Activated CD4-positive, alpha-beta T cell treated with anti-CD3 and anti-CD28 coated beads for 36 hours (primary cell): ENCODE data around the gene GPC1. TPM values are rescaled to one million over a fixed set of nuclear protein-coding genes. Genes with fewer than 3 reads are reported as not detected.

ENCODE experiments used
- ATAC-seq: fragments of 200-7000 bp; cut with Tn5 transposase; one replicate; pipeline ENCODE4 v1.10.0; 2021; ENCODE audit warnings: mild to moderate bottlenecking, moderate library complexity
- CTCF ChIA-PET: fragments of 350-600 bp; sonication (Branson Sonifier 250); formaldehyde crosslinking; loops from one replicate; lab custom pipeline; 2021; ENCODE audit warnings: antibody characterized with exemption; lab: Charles Lee
- POLR2A ChIA-PET: fragments of 350-600 bp; sonication (Branson Sonifier 250); formaldehyde crosslinking; loops from one replicate; lab custom pipeline; 2021; ENCODE audit warnings: antibody characterized with exemption, inconsistent platforms; lab: Charles Lee
- DNase-seq: peaks from one replicate; pipeline ENCODE4 v3.0.0-alpha.2; 2020
- H3K27ac Mint-ChIP-seq: one replicate; pipeline ENCODE4 v1.8.0; 2021; ENCODE audit warnings: mixed read lengths
- H3K27me3 Mint-ChIP-seq: one replicate; pipeline ENCODE4 v1.8.0; 2021; ENCODE audit warnings: mixed read lengths
- H3K36me3 Mint-ChIP-seq: one replicate; pipeline ENCODE4 v1.8.0; 2021; ENCODE audit warnings: low read depth, mixed read lengths
- H3K4me1 Mint-ChIP-seq: one replicate; pipeline ENCODE4 v1.8.0; 2021; ENCODE audit warnings: mixed read lengths
- H3K4me3 Mint-ChIP-seq: one replicate; pipeline ENCODE4 v1.8.0; 2021; ENCODE audit warnings: mild to moderate bottlenecking, moderate library complexity, mixed read lengths
- H3K9me3 Mint-ChIP-seq: one replicate; pipeline ENCODE4 v1.8.0; 2021; ENCODE audit warnings: low read depth, mixed read lengths
- intact Hi-C, 2 experiments: fragments of 100-400 bp; cut with DNase I in 1 of 2; cut with micrococcal nuclease in 1 of 2; formaldehyde crosslinking; loops; one replicate each; pipeline versions ENCODE4 v1.14.2 to v1.15.1; 2022 to 2024; cut with DNase I, micrococcal nuclease
- total RNA-seq, 2 experiments: library from RNA; stranded (reverse); gene quantifications; one replicate each; pipeline ENCODE4 v1.2.3, GENCODE V29; 2021

The GPC1 gene
- total RNA-seq, 2 experiments from 2014 or later = 1.7 to 2.0 TPM

DNA sequence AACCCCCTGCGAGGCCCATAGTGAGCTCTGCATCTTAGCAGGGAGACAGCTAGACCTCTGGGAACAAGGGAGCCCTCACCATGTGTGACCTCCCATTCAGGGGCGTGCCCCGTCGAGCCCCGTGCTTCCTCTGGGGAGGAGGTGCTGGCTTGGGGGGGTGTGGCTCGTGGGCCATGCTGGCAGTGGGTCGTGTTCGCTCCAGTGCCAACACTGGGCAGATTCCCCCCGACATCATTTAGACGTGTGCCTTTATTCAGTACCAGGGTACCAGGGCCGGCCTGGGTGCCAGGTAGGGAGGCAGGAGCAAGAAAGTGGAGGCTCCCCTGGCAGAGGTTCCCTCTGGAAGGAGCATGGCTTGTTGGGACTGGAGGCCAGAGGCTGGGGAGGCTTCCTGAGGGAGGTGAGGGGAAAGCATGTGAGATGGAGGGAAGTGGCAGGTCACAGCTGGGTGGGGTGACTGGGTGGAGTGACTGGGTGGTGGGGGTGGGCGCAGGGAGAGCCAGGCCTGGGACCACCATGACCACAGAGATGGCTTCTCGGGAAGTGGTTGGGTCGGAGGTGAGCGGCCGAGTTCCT is 15.2 kb downstream of the GPC1 start:
- H3K4me3 Mint-ChIP-seq = no peak overlapping the region
- peaks cover 28% of the 10 kb centered on the region for H3K27me3 Mint-ChIP-seq
- DNase-seq = no peak
- POLR2A ChIA-PET = no interaction called here
- H3K36me3 Mint-ChIP-seq = no peaks in the 10 kb centered on the region
- H3K27ac Mint-ChIP-seq = no peak overlapping the region
- ATAC-seq = no peak
- CTCF ChIA-PET = no interaction called here
- peaks cover 4% of the 10 kb centered on the region for H3K4me1 Mint-ChIP-seq
- no peaks in the 10 kb centered on the region for H3K9me3 Mint-ChIP-seq
- intact Hi-C loops = no loop called here

DNA sequence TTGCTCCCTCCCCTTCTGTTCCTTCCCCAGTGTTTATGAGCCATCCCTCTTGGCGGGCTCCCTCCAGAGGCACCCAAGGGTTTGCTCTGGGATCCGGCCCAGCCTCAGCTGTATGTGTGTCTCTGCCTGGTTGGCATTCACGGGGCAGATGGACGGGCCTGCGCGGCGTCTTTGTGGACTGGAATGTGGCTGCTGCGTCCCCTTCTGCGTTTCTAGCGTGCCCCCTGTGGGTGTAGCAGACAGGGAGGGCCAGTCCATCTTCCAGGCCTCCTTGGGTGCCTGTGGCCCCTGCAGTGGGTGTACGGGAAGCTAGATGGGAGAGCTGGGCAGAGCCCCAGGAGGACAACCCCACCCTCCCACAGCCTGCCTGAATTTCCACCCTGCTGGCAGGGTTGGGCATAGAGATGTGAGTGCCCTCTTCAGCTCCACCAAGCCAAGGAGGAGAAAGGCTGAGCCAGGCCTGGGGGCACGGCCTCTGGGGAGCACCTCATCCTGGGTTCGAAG is 15.7 kb downstream of the GPC1 start:
- Mint-ChIP-seq H3K27me3 (peaks cover 28% of the 10 kb centered on the region), H3K4me3 (no peak overlapping the region)
- CTCF ChIA-PET = no interaction called here

DNA sequence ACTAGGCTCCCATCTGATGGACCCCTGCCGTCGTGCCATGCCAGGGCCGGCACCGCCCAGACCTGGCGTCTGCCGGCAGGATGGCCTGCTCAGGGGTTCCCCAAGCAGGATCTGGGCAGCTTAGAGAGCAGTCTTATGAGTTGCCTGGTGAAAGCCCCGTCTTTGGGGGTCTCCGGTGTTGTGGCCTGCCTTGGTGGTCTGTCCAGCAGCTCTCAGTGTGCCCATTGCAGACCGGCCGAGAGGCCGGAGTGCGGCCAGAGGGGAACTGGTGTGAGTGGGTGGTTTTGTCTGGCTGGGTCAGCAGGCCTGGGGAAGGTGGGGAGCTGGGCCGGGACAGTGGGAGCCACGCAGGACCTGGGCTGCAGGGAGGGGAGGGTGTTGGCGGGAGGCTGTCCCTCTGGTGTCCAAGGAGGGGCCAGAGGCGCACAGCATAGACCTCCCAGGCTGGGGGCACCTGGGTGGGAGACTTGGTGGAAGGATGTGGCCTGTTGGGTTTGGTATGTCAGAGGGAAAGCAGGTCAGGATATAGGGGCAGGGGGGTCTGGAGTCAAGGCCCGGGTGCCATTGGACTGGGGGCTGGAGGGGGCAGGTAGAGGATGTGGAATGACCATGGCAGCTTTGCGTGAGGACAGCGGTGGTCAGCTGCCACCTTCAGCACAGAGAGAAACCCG is 16.5 kb downstream of the GPC1 start:
- no peaks in the 10 kb centered on the region for H3K9me3 Mint-ChIP-seq
- intact Hi-C loops = no loop called here
- CTCF ChIA-PET = no interaction called here
- peaks cover 4% of the 10 kb centered on the region for H3K4me1 Mint-ChIP-seq
- H3K27ac Mint-ChIP-seq = no peak overlapping the region
- no peak for DNase-seq
- peaks cover 30% of the 10 kb centered on the region for H3K27me3 Mint-ChIP-seq
- ATAC-seq = no peak
- peak overlapping the region; percentile 38 for H3K4me3 Mint-ChIP-seq
- H3K36me3 Mint-ChIP-seq = no peaks in the 10 kb centered on the region
- POLR2A ChIA-PET = no interaction called here

More for the DNA sequence above, 15.7 kb downstream of the GPC1 start:
- intact Hi-C loops = no loop called here
- POLR2A ChIA-PET = no interaction called here
- peaks cover 4% of the 10 kb centered on the region for H3K4me1 Mint-ChIP-seq
- DNase-seq (no peak), ATAC-seq (no peak)
- H3K9me3 Mint-ChIP-seq = no peaks in the 10 kb centered on the region
- no peak overlapping the region for H3K27ac Mint-ChIP-seq
- no peaks in the 10 kb centered on the region for H3K36me3 Mint-ChIP-seq

DNA sequence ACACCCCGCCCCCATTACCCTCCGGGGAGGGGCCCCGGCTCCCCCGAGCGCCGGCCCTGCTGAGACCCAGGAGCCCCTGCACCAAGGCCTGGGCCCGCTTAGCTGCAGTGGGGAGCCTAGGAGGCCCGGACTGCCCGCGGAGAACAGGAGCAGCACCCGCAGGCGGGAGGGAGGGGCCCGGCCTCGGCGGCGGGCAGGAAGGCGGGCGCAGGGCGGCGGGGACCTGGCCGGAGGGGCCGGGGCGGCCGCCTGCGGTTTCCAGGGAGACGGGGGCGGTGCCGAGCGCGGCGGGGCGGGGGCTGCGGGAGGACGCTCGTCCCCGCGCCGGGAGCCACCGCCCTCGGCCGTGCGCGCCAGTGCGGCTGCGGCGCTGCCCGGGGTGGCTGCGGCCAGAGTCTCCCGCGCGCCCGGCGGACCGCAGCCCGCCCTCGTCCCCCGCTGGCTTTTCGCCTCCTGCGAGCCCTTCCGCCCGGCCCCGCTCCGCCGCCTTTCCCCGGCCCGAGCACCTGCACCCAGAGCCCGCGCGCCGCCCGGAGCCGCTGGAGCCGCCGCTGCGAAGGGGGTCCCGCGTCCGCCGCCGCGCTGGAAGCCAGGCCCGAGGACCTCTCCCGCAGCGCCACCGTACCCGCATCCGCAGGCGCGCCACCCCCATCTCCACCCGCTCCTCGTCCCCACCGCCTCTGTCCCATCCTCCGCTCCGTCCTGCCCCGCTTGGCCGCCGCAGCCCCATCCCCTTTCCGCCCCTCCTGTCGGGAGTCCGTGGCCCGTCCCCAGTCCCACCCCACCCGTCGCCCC is 17.2 kb downstream of the GPC1 start:
- CTCF ChIA-PET = no interaction called here
- Mint-ChIP-seq H3K4me3 (peak overlapping the region; percentile 38), H3K9me3 (no peaks in the 10 kb centered on the region), H3K27ac (no peak overlapping the region), H3K36me3 (no peaks in the 10 kb centered on the region), H3K4me1 (peaks cover 4% of the 10 kb centered on the region), H3K27me3 (peaks cover 30% of the 10 kb centered on the region)
- POLR2A ChIA-PET = no interaction called here
- peak; percentile 22 for DNase-seq
- ATAC-seq = peak; percentile 23
- intact Hi-C loops = no loop called here

DNA sequence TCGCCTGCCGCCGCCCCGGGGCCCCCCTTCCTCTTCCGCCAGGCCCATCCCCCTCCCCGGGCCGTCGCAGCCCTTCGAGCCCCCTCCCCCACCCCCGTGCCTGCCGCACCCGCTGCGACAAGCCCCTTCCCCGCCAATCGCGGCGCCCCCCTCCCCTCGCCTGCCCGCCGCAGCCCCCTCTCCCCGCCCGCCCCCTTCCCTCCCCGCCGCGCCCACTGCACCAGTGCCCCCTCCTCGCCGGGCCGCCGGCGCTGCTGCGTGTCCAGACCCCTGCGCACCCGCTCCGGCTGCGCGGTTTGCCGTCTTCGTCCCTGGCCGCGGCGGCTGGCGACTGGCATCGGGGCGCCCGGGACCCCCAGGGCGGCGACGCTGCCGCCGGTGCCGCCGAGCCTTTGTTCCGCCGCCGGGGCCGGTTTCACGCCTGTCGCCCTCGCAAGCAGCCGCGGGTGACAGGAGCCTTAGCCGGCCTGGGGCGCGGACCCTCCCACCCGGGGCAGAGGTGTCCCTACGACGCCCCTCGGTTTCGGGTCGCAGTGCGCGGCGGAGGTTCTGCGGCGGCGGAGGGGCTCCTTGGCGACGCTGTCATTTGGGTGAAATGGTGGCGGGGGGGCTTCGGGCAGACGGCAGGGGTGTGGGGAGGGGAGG is 18.1 kb downstream of the GPC1 start:
- ATAC-seq (no peak), DNase-seq (no peak)
- ChIA-PET POLR2A (no interaction called here), CTCF (no interaction called here)
- Mint-ChIP-seq H3K27ac (no peak overlapping the region), H3K4me3 (peak overlapping the region; percentile 21), H3K36me3 (no peaks in the 10 kb centered on the region), H3K9me3 (no peaks in the 10 kb centered on the region), H3K4me1 (peaks cover 4% of the 10 kb centered on the region), H3K27me3 (peaks cover 30% of the 10 kb centered on the region)
- intact Hi-C loops = no loop called here

DNA sequence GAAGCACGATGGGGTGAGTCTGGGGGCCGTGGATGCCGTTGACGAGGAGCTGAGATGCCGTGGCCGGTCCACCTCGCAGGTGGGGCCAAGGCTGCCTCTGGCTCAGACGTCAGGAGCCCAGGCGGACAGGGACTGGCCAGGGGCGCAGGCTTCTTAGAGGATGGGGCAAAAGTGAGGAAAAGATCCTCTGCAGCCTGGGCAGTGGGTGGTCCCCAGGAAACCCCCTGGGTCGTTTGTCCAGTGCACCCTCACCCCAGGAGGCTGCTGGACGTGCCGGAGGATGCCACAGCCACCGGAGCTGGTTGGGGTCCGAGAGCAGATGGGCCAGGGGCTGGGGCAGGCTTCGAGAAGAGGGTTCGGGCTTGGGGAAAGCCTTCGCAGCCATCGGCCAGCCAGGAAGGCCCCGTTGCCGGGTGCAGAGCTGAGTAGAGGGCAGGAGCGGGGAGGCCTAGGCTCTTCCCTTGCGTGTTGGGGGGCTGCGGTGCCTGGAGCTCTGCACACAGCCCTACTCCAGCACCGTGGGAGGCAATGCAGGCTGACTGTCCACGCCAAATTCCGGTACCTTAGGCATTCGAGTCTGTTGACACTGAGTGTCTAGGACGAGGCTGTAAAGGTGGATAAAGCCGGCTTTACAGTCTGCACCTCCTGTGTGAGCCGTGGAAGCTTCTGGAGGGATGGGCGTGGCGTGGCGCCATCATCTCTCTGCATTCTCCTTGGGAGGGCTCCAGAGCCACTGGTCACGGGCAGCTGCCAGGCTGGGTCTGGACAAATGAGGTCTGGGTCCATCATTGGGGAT is 18.8 kb downstream of the GPC1 start:
- ATAC-seq (no peak), DNase-seq (no peak)
- H3K9me3 Mint-ChIP-seq = no peaks in the 10 kb centered on the region
- H3K27me3 Mint-ChIP-seq = peaks cover 30% of the 10 kb centered on the region
- peaks cover 4% of the 10 kb centered on the region for H3K4me1 Mint-ChIP-seq
- H3K4me3 Mint-ChIP-seq = peak overlapping the region; percentile 21
- POLR2A ChIA-PET = no interaction called here
- no peak overlapping the region for H3K27ac Mint-ChIP-seq
- H3K36me3 Mint-ChIP-seq = no peaks in the 10 kb centered on the region
- CTCF ChIA-PET = no interaction called here
- intact Hi-C loops = no loop called here

DNA sequence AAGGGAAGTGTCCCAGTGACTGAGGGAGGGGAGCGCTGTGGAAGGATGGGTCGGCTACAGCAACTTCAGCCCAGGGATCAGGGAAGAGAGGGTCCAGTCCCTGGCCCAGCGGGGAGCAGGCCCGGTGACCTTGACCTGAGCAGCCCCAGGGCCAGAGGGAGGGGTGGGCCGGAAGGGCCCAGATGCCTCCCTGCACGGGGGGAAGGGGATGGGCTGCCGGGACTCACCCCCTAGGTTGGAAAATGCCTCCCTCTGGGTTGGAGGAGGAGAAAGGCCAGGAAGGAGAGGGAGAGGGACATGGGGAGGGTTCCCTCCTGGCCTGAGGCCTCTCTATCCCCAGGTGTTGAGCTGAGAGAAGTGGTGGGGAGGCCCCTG is 19.8 kb downstream of the GPC1 start:
- no peaks in the 10 kb centered on the region for H3K36me3 Mint-ChIP-seq
- POLR2A ChIA-PET = no interaction called here

DNA sequence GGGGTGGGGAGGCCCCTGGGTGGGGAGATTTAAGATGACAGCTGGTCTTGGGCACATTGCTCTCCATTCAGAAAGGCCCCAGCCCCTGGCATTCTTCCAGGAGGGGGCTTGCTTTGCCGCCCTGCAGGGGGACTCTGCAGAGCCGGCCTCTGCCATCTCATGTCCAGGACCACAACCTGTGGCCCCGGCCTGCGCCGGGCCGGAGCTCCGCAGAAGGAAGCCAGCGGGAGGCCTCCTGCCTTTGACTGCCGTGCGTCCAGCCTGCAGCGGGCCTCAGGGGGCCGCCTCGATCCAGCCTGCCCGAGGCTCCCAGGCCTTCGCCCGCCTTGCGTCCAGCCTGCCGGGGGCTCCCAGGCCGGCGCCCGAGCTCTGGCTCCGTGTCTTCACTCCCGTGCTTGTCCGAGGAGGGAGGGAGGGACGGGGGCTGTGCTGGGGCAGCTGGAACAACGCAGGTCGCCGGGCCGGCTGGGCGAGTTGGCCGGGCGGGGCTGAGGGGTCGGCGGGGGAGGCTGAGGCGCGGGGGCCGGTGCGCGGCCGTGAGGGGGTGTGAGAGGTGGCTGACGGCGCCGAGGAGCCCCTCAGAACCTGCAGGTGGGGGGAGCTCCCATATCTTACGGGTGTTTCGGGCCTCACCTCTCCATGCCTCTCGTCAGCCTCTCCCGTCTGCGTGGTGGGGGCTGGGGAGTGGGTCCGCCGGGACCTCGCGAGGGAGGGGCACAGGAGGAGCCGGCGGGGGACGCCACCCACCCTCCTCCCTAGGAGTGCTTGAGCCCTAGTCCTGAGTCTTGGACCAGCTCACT is 20.4 kb downstream of the GPC1 start:
- no peaks in the 10 kb centered on the region for H3K36me3 Mint-ChIP-seq
- H3K27me3 Mint-ChIP-seq = peaks cover 22% of the 10 kb centered on the region
- intact Hi-C loops = no loop called here
- POLR2A ChIA-PET = no interaction called here
- no peaks in the 10 kb centered on the region for H3K9me3 Mint-ChIP-seq
- no peak overlapping the region for H3K27ac Mint-ChIP-seq
- ATAC-seq (no peak), DNase-seq (no peak)
- peaks cover 4% of the 10 kb centered on the region for H3K4me1 Mint-ChIP-seq
- no peak overlapping the region for H3K4me3 Mint-ChIP-seq
- CTCF ChIA-PET = no interaction called here

More for the DNA sequence above, 19.8 kb downstream of the GPC1 start:
- Mint-ChIP-seq H3K27me3 (peaks cover 28% of the 10 kb centered on the region), H3K27ac (no peak overlapping the region), H3K9me3 (no peaks in the 10 kb centered on the region), H3K4me1 (peaks cover 4% of the 10 kb centered on the region), H3K4me3 (no peak overlapping the region)
- DNase-seq (no peak), ATAC-seq (no peak)
- intact Hi-C loops = no loop called here
- CTCF ChIA-PET = no interaction called here

DNA sequence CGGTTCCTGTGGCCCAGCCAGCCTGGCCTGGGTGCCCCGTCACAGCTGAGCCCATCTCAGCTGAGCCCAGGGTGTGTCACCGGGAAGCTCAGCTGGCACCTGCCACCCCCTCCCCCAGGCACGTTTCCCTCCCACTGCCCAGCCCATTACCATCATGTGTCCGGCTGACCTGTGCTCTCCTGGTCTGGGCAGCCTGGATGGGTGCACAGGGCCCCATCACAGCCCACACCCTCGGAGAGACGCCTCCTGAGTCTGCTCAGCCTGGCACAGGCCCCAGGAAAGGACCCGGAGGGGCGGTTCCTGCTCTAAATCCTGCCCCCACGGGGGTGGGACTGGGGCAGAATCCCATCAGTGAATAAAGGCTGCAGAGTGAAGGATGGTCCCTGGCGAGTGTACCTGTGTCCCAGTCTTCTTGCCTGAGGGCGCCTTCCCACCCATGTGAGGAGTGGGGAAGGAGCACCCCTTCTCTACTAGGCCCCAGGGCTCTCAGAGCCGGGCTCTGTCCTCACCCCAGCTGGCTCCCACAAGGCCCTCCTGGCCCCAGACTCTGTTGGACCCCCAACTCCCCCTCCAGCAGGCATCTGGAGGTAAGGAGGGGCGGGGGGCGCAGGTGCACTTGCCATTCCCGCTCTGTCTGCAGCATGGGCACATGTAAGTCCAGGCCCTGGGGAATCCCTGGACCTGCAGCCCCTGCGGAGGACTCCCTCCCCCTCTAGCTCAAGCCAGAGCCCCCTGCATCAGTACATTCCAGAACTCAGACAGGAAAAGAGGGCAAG is 21.2 kb downstream of the GPC1 start:
- DNase-seq = no peak
- Mint-ChIP-seq H3K27me3 (peaks cover 21% of the 10 kb centered on the region), H3K4me3 (no peak overlapping the region), H3K4me1 (peaks cover 4% of the 10 kb centered on the region), H3K27ac (no peak overlapping the region), H3K36me3 (no peaks in the 10 kb centered on the region), H3K9me3 (no peaks in the 10 kb centered on the region)
- ATAC-seq = no peak
- ChIA-PET CTCF (no interaction called here), POLR2A (no interaction called here)
- intact Hi-C loops = no loop called here
